Measurements from ENCODE around the gene MOB1B. TPM values are rescaled to one million over a fixed set of nuclear protein-coding genes. Genes with fewer than 3 reads are reported as not detected.
A peak's percentile ranks its signal among the peaks of the same experiment; 100 is the strongest.

Gene MOB1B
- total and polyA plus RNA-seq, 2 of the 13 experiments (the other 11 are each of a cell fraction or from before 2014, with no cell fraction given): 3.9 to 4.0 TPM

GRCh38 chr4:70993181-70994068 is 91.3 kb downstream of the MOB1B start, which contains the start of gene DCK (continued):
- TF ChIP-seq ZNF740 (CRISPR knock-in tag; IDR thresholded peaks at IDR 0.05) (no peak), HIVEP1 (CRISPR knock-in tag; IDR thresholded peaks at IDR 0.05) (no peak; the same call in 1 of the 2 replicates), ZBTB40 (IDR thresholded peaks at IDR 0.05) (no peak), ZBTB40 (CRISPR knock-in tag; IDR thresholded peaks at IDR 0.05) (no peak), AFF4 (CRISPR knock-in tag; IDR thresholded peaks at IDR 0.05) (no peak), MAFG (CRISPR knock-in tag; IDR thresholded peaks at IDR 0.05) (peak; percentile 20; the same call in 1 of the 2 replicates), ESRRA (CRISPR knock-in tag; IDR thresholded peaks at IDR 0.05; ENCODE audit: low read depth) (0 out of 2 replicates have a peak, but pooled peaks have one; percentile 50), PBX3 (CRISPR knock-in tag; IDR thresholded peaks at IDR 0.05; ENCODE audit: borderline replicate concordance) (no peak), ZKSCAN1 (IDR thresholded peaks at IDR 0.05; ENCODE audit: low read length) (no peak), ZNF10 (CRISPR knock-in tag; IDR thresholded peaks at IDR 0.05; ENCODE audit: borderline replicate concordance, low read depth) (no peak), ZNF772 (CRISPR knock-in tag; IDR thresholded peaks at IDR 0.05) (no peak; the same call in 1 of the 2 replicates), ZNF564 (CRISPR knock-in tag; IDR thresholded peaks at IDR 0.05) (no peak), HDAC1 (CRISPR knock-in tag; IDR thresholded peaks at IDR 0.05) (peak; percentile 96), SRF (IDR thresholded peaks at IDR 0.05; ENCODE audit: low read depth, low read length) (no peak)
